ENCODE results near the gene HBS1L. TPM values are rescaled to one million over a fixed set of nuclear protein-coding genes. Genes with fewer than 3 reads are reported as not detected.

HBS1L gene
- total and polyA plus RNA-seq, 4 donors = 32.7 to 89.0 (median 52.2) TPM

- no peak overlapping the region for H3K9ac ChIP-seq (ENCODE audit: low read depth in 1 of 2, low read length in 2 of 2)
- H3K4me1 ChIP-seq (ENCODE audit: control insufficient read depth in 4 of 4, insufficient read depth in 4 of 4, low read length in 3 of 4) = peaks cover 0 to 3% (median 0%) of the 10 kb centered on the region in 4 donors
- no peaks in the 10 kb centered on the region for H3K36me3 ChIP-seq (ENCODE audit: control insufficient read depth in 4 of 4, insufficient read depth in 3 of 4, low read depth in 1 of 4, low read length in 3 of 4)
- H3K9me3 ChIP-seq (ENCODE audit: control insufficient read depth in 4 of 4, low read length in 3 of 4) = no peaks in the 10 kb centered on the region
- no peak for TF ChIP-seq JUND (IDR thresholded peaks at IDR 0.05)
- no peak for TF ChIP-seq CTCF (IDR thresholded peaks at IDR 0.05; ENCODE audit: low read depth, low read length, missing input control)
- no peak for TF ChIP-seq EGR1 (IDR thresholded peaks at IDR 0.05; ENCODE audit: low read depth in 2 of 2)
- TF ChIP-seq FOXA2 (IDR thresholded peaks at IDR 0.05) = no peak
- no peak for TF ChIP-seq REST (IDR thresholded peaks at IDR 0.05)
- TF ChIP-seq YY1 (IDR thresholded peaks at IDR 0.05) = no peak
- TF ChIP-seq NR2F2 (IDR thresholded peaks at IDR 0.05) = no peak
- TF ChIP-seq HNF4G (IDR thresholded peaks at IDR 0.05) = no peak
- TF ChIP-seq MAX (IDR thresholded peaks at IDR 0.05) = no peak
- no peak for TF ChIP-seq GABPA (IDR thresholded peaks at IDR 0.05 in 1 of 2, conservative IDR thresholded peaks at IDR 0.05 in 1 of 2)
- no peak for TF ChIP-seq SP1 (IDR thresholded peaks at IDR 0.05)
- no peak for TF ChIP-seq RXRA (IDR thresholded peaks at IDR 0.05)
- TF ChIP-seq ATF3 (IDR thresholded peaks at IDR 0.05) = no peak
- no peak for TF ChIP-seq TAF1 (conservative IDR thresholded peaks at IDR 0.05)
- no peak overlapping the region for H3K27ac ChIP-seq (ENCODE audit: low read depth in 1 of 2, low read length in 2 of 2)
- H3K4me3 ChIP-seq (ENCODE audit: low read depth in 1 of 3, low read length in 3 of 3) = no peak overlapping the region
- no peak for DNase-seq (ENCODE audit: low spot score)
- no peaks in the 10 kb centered on the region for H3K27me3 ChIP-seq (ENCODE audit: control insufficient read depth in 4 of 4, insufficient read depth in 4 of 4, low read length in 3 of 4)
These were observed 16.9 kb upstream of the HBS1L start for GRCh38 chr6:135071541-135071940.

GRCh38 chr6:135067911-135068310 is 13.3 kb upstream of the HBS1L start:
- no peaks in the 10 kb centered on the region for H3K9me3 ChIP-seq (ENCODE audit: control insufficient read depth in 4 of 4, low read length in 3 of 4)
- H3K4me1 ChIP-seq (ENCODE audit: control insufficient read depth in 4 of 4, insufficient read depth in 4 of 4, low read length in 3 of 4) = peaks cover 0 to 2% (median 0%) of the 10 kb centered on the region in 4 donors
- 92% methylated on average over 2 of the region's 2 CpGs for WGBS
- H3K36me3 ChIP-seq (ENCODE audit: control insufficient read depth in 4 of 4, insufficient read depth in 3 of 4, low read depth in 1 of 4, low read length in 3 of 4) = no peaks in the 10 kb centered on the region
- no peak for DNase-seq (ENCODE audit: low spot score)
- no peak overlapping the region for H3K27ac ChIP-seq (ENCODE audit: low read depth in 1 of 2, low read length in 2 of 2)
- no peak overlapping the region for H3K4me3 ChIP-seq (ENCODE audit: low read depth in 1 of 3, low read length in 3 of 3)
- no peak overlapping the region for H3K9ac ChIP-seq (ENCODE audit: low read depth in 1 of 2, low read length in 2 of 2)
- TF ChIP-seq HNF4A (conservative IDR thresholded peaks at IDR 0.05) = no peak
- TF ChIP-seq ZBTB33 (IDR thresholded peaks at IDR 0.05) = no peak
- TF ChIP-seq EGR1 (IDR thresholded peaks at IDR 0.05; ENCODE audit: low read depth in 2 of 2) = no peak
- no peak for TF ChIP-seq JUND (IDR thresholded peaks at IDR 0.05)
- no peak for TF ChIP-seq FOXA1 (IDR thresholded peaks at IDR 0.05)
- no peak for TF ChIP-seq GABPA (IDR thresholded peaks at IDR 0.05 in 1 of 2, conservative IDR thresholded peaks at IDR 0.05 in 1 of 2)
- no peak for TF ChIP-seq RAD21 (IDR thresholded peaks at IDR 0.05)
- no peak for TF ChIP-seq ATF3 (IDR thresholded peaks at IDR 0.05)
- TF ChIP-seq MAX (IDR thresholded peaks at IDR 0.05) = no peak
- TF ChIP-seq HNF4G (IDR thresholded peaks at IDR 0.05) = no peak
- no peak for TF ChIP-seq NR2F2 (IDR thresholded peaks at IDR 0.05)
- no peak for TF ChIP-seq TAF1 (conservative IDR thresholded peaks at IDR 0.05)
- TF ChIP-seq YY1 (IDR thresholded peaks at IDR 0.05) = no peak
- no peak for TF ChIP-seq CTCF (IDR thresholded peaks at IDR 0.05; ENCODE audit: low read depth, low read length, missing input control)
- TF ChIP-seq RXRA (IDR thresholded peaks at IDR 0.05) = no peak
- TF ChIP-seq SP1 (IDR thresholded peaks at IDR 0.05) = no peak
- no peaks in the 10 kb centered on the region for H3K27me3 ChIP-seq (ENCODE audit: control insufficient read depth in 4 of 4, insufficient read depth in 4 of 4, low read length in 3 of 4)

Data from liver (tissue), 9 donors.